A549 (cell line): Measurements from ENCODE around the gene ATP9A. TPM values are rescaled to one million over a fixed set of nuclear protein-coding genes. Genes with fewer than 3 reads are reported as not detected.

Experiments
- ATAC-seq, 2 experiments: fragments of 200-7000 bp in 1 of 2; fragments of >200 bp in 1 of 2; cut with Nextera tagmentation in 1 of 2; cut with Tn5 transposase in 1 of 2; 3 replicates each; pipeline versions ENCODE4 v1.8.0 to v1.9.1; 2018 to 2020; ENCODE audit warnings: mild to moderate bottlenecking in 1 of 2, moderate library complexity in 1 of 2
- CTCF ChIA-PET: fragments of 300-600 bp; sonication (Branson Sonifier 250); formaldehyde crosslinking; extraction: SDS; loops from one replicate; lab custom pipeline; 2021; ENCODE audit warnings: antibody characterized with exemption, inconsistent platforms; lab: Yijun Ruan, JAX
- POLR2A ChIA-PET: fragments of 350-600 bp; formaldehyde crosslinking; extraction: SDS; loops from one replicate; lab custom pipeline; 2021; ENCODE audit warnings: antibody characterized with exemption, inconsistent platforms; lab: Yijun Ruan, JAX
- DNase-seq, 2 experiments: peaks; one replicate each; pipeline versions ENCODE4 v3.0.0 to v3.0.0-alpha.2; 2011 to 2016; ENCODE audit warnings: low read depth in 1 of 2, low spot score in 1 of 2
- FAIRE-seq: peaks from 2 replicates; lab custom pipeline; 2011; peaks lifted over from hg19 to GRCh38; lab: Jason Lieb, UNC
- H3K27ac ChIP-seq, 2 experiments: fragments of >200 bp; sonication (Bioruptor Twin); formaldehyde crosslinking; 3 replicates each; pipeline ENCODE4 v1.5.1; 2016 to 2017
- H3K4me1 ChIP-seq: fragments of >200 bp; sonication (Bioruptor Twin); formaldehyde crosslinking; 3 replicates; pipeline ENCODE4 v1.6.1; 2016
- H3K4me2 ChIP-seq: fragments of >200 bp; sonication (Bioruptor Twin); formaldehyde crosslinking; 3 replicates; pipeline ENCODE4 v1.6.1; 2016
- H3K4me3 ChIP-seq: fragments of >200 bp; sonication (Bioruptor Twin); formaldehyde crosslinking; 3 replicates; pipeline ENCODE4 v1.5.1; 2016
- H3K9me3 ChIP-seq: fragments of >200 bp; sonication (Bioruptor Twin); formaldehyde crosslinking; 3 replicates; pipeline ENCODE4 v1.6.1; 2016
- BCL3 ChIP-seq: fragments of >200 bp; sonication (Bioruptor Twin); formaldehyde crosslinking; IDR thresholded peaks from 3 replicates; pipeline ENCODE4 v1.6.1; 2016
- CBX8 ChIP-seq: fragments of 200-600 bp; sonication (generic); IDR thresholded peaks from 2 replicates; pipeline ENCODE4 v1.6.1; 2016
- CHD2 ChIP-seq: fragments of 150-350 bp; IDR thresholded peaks from 2 replicates; pipeline ENCODE4 v1.6.1; 2014; ENCODE audit warnings: low read length; ENCODE audit not compliant: partially characterized antibody
- CTCF ChIP-seq: fragments of >200 bp; sonication (Bioruptor Twin); formaldehyde crosslinking; IDR thresholded peaks from 3 replicates; pipeline ENCODE4 v1.5.1; 2016
- EHMT2 ChIP-seq: fragments of 200-600 bp; sonication (generic); IDR thresholded peaks from 2 replicates; pipeline ENCODE4 v1.6.1; 2016; ENCODE audit warnings: antibody characterized with exemption, low read depth, mild to moderate bottlenecking, moderate library complexity
- ELK1 ChIP-seq: fragments of 150-350 bp; IDR thresholded peaks from 2 replicates; pipeline ENCODE4 v1.6.1; 2014; ENCODE audit warnings: low read depth, mild to moderate bottlenecking, low read length
- FOSL2 ChIP-seq, 2 experiments: fragments of 450-650 bp in 1 of 2; fragments of >200 bp in 1 of 2; sonication (Bioruptor Twin) in 1 of 2; formaldehyde crosslinking; IDR thresholded peaks; 2 replicates each; pipeline versions ENCODE4 v1.5.0 to v1.6.1; 2016 to 2020; ENCODE audit warnings: mild to moderate bottlenecking in 1 of 2, moderate library complexity in 1 of 2
- HES2 ChIP-seq: fragments of >200 bp; sonication (Bioruptor Twin); formaldehyde crosslinking; IDR thresholded peaks from 2 replicates; pipeline ENCODE4 v1.6.1; 2016
- JUN ChIP-seq, 2 experiments: fragments of >200 bp; sonication (Bioruptor Twin); formaldehyde crosslinking; IDR thresholded peaks; 2 replicates in 1 of 2; 3 replicates in 1 of 2; pipeline ENCODE4 v1.6.1; 2016 to 2017
- JUNB ChIP-seq: fragments of >200 bp; sonication (Bioruptor Twin); formaldehyde crosslinking; IDR thresholded peaks from 2 replicates; pipeline ENCODE4 v1.6.1; 2016
- KDM1A ChIP-seq: fragments of 200-600 bp; sonication (generic); IDR thresholded peaks from 2 replicates; pipeline ENCODE4 v1.6.1; 2016; ENCODE audit warnings: low read depth, mild to moderate bottlenecking
- MAFK ChIP-seq: fragments of 450-650 bp; IDR thresholded peaks from 2 replicates; pipeline ENCODE4 v1.6.1; 2014; ENCODE audit not compliant: partially characterized antibody
- MAX ChIP-seq: IDR thresholded peaks from 2 replicates; pipeline ENCODE4 v1.6.1; 2012
- MYC ChIP-seq: IDR thresholded peaks from 2 replicates; pipeline ENCODE4 v1.6.1; 2012; ENCODE audit warnings: mild to moderate bottlenecking, inconsistent platforms, low read length, improper control_type of control experiment, borderline replicate concordance
- NFE2L2 ChIP-seq: fragments of 150-350 bp; conservative IDR thresholded peaks from 2 replicates; pipeline ENCODE4 v1.6.1; 2014; ENCODE audit warnings: low read length
- NR3C1 ChIP-seq: fragments of >200 bp; sonication (Bioruptor Twin); formaldehyde crosslinking; IDR thresholded peaks from 3 replicates; pipeline ENCODE4 v1.6.1; 2017
- PBX3 ChIP-seq: IDR thresholded peaks from 2 replicates; pipeline ENCODE4 v1.6.1; 2012
- POLR2A ChIP-seq: IDR thresholded peaks from 2 replicates; pipeline ENCODE4 v1.6.1; 2012; ENCODE audit warnings: mild to moderate bottlenecking, low read length
- POLR2AphosphoS2 ChIP-seq: conservative IDR thresholded peaks from 2 replicates; pipeline ENCODE4 v1.6.1; 2012; ENCODE audit warnings: low read length, improper control_type of control experiment, inconsistent platforms
- RAD21 ChIP-seq, 2 experiments: fragments of >200 bp in 1 of 2; sonication (Bioruptor Twin) in 1 of 2; formaldehyde crosslinking in 1 of 2; IDR thresholded peaks in 1 of 2; conservative IDR thresholded peaks in 1 of 2; 2 replicates in 1 of 2; 3 replicates in 1 of 2; pipeline ENCODE4 v1.6.1; 2012 to 2018; ENCODE audit warnings: inconsistent platforms in 1 of 2
- ZNF302 ChIP-seq: fragments of 250-450 bp; sonication (Bioruptor Pico); IDR thresholded peaks from 2 replicates; pipeline ENCODE4 v1.9.0; 2021; ENCODE audit warnings: inconsistent platforms, mild to moderate bottlenecking, moderate library complexity
- WGBS: methylation state at CpG from one replicate; pipeline ENCODE4 v1.1.6; 2017; ENCODE audit errors: missing lambda C conversion rate; 5-methylcytosine and 5-hydroxymethylcytosine counted together
- polyA plus RNA-seq, 4 experiments: library from polyadenylated mRNA; depleted of rRNA in 3 of 4; stranded (reverse); fragments of >200 nt; fragmentation: RNase III in 1 of 4; extraction: RNeasy Plus Mini Kit Qiagen cat#74134 plus additional on column Dnase treatment in 1 of 4; gene quantifications; 2 replicates in 3 of 4; 3 replicates in 1 of 4; pipeline ENCODE4 v1.2.3, GENCODE V29; 2011 to 2017

Gene ATP9A
- polyA plus RNA-seq, 2 of the 4 experiments (the other 2 are of a cell fraction) = 9.9 to 23.6 TPM

GRCh38 chr20:51759769-51760510, 8.2 kb downstream of the ATP9A start:
- WGBS = 86% methylated on average over 14 of the region's 14 CpGs
- ATAC-seq (no peak), DNase-seq (no peak), FAIRE-seq (no peak)
- H3K4me1 ChIP-seq = peaks cover 25% of the 10 kb centered on the region
- CTCF ChIA-PET = interaction anchor here (1.4 to 1.6 kb wide), 2 partner anchors 59 kb away, joined by 5 to 6 read pairs; no protein-coding TSS in a partner anchor
- POLR2A ChIA-PET = no interaction called here
- TF ChIP-seq ELK1 = no peak
- no peak for TF ChIP-seq JUN (IDR thresholded peaks at IDR 0.05)
- no peak for TF ChIP-seq RAD21 (conservative IDR thresholded peaks at IDR 0.05 in 1 of 2, IDR thresholded peaks at IDR 0.05 in 1 of 2)
- no peak for TF ChIP-seq EHMT2
- no peak for TF ChIP-seq NR3C1
- TF ChIP-seq CTCF = no peak
- no peak for TF ChIP-seq MYC
- no peak for TF ChIP-seq ZNF302 (CRISPR knock-in tag)
- TF ChIP-seq NFE2L2 = no peak
- TF ChIP-seq MAX = no peak
- TF ChIP-seq CBX8 = no peak
- no peak for TF ChIP-seq BCL3
- H3K4me3 ChIP-seq = no peak overlapping the region
- H3K9me3 ChIP-seq = no peaks in the 10 kb centered on the region
- no peak overlapping the region for H3K4me2 ChIP-seq
- H3K27ac ChIP-seq = peak overlapping the region in 1 of 2 experiments; percentile 74; a peak in 3 of 6 replicates

GRCh38 chr20:51758978-51759544, 9.1 kb downstream of the ATP9A start:
- WGBS = 81% methylated on average over 8 of the region's 12 CpGs
- H3K4me1 ChIP-seq = peaks cover 25% of the 10 kb centered on the region
- no peak overlapping the region for H3K4me3 ChIP-seq
- POLR2A ChIA-PET = interaction anchor here (1.3 kb wide), 1 partner anchor 8 kb away, joined by 4 read pairs; no protein-coding TSS in a partner anchor
- peak overlapping the region; percentile 26 to 64; a peak in 4 of 6 replicates for H3K27ac ChIP-seq
- ATAC-seq (peak in 1 of 2 experiments; percentile 24; a peak in 1 of 6 replicates), FAIRE-seq (no peak), DNase-seq (no peak)
- CTCF ChIA-PET = interaction anchor here (1.3 to 1.6 kb wide), 2 partner anchors 8 to 58 kb away, joined by 6 read pairs; partner anchors contain the start of gene ATP9A
- no peak overlapping the region for H3K4me2 ChIP-seq
- TF ChIP-seq NR3C1 (no peak), FOSL2 (IDR thresholded peaks at IDR 0.05) (no peak), FOSL2 (CRISPR knock-in tag; IDR thresholded peaks at IDR 0.05) (no peak), PBX3 (no peak), KDM1A (no peak), JUNB (no peak), JUN (IDR thresholded peaks at IDR 0.05) (no peak), MYC (no peak), HES2 (no peak), CHD2 (no peak), NFE2L2 (no peak), POLR2A (no peak), MAFK (no peak), POLR2AphosphoS2 (no peak)
- no peaks in the 10 kb centered on the region for H3K9me3 ChIP-seq
